Femur (tissue), 1 donor: Measurements from ENCODE around the gene RAB22A.
"Not testable (repeated sequence)": the region's sequence is repeated elsewhere in the genome, so short reads cannot be mapped to it uniquely, and the experiment has no call there.

Source experiments
- DNase-seq: peaks from one replicate; pipeline ENCODE4 v3.0.0-alpha.2; 2017

Gene RAB22A

GRCh38 chr20:58389968-58390658, 80.6 kb downstream of the RAB22A start:
- DNase-seq = no peak

- no peak for DNase-seq
Observed at GRCh38 chr20:58390659-58391035, 81.1 kb downstream of the RAB22A start.

- no peak for DNase-seq
Observed at GRCh38 chr20:58392286-58392685, 82.8 kb downstream of the RAB22A start.

GRCh38 chr20:58393299-58393698, 83.8 kb downstream of the RAB22A start:
- DNase-seq = no peak

- DNase-seq = no peak
Observed at GRCh38 chr20:58394801-58395200, 85.3 kb downstream of the RAB22A start.

GRCh38 chr20:58395604-58396003, 86.1 kb downstream of the RAB22A start:
- no peak for DNase-seq

- DNase-seq = no peak
Observed at GRCh38 chr20:58397429-58397828, 87.9 kb downstream of the RAB22A start.

- no peak for DNase-seq
Observed at GRCh38 chr20:58398254-58398653, 88.7 kb downstream of the RAB22A start.

GRCh38 chr20:58399926-58400325, 90.4 kb downstream of the RAB22A start:
- no peak for DNase-seq

- no peak for DNase-seq
Observed at GRCh38 chr20:58401162-58401561, 91.6 kb downstream of the RAB22A start.

GRCh38 chr20:58402305-58402704, 92.8 kb downstream of the RAB22A start:
- DNase-seq = no peak

GRCh38 chr20:58402827-58403226, 93.3 kb downstream of the RAB22A start:
- no peak for DNase-seq

GRCh38 chr20:58403272-58403671, 93.8 kb downstream of the RAB22A start:
- no peak for DNase-seq

GRCh38 chr20:58405504-58406291, 96.2 kb downstream of the RAB22A start:
- no peak for DNase-seq

GRCh38 chr20:58406422-58407001, 97.0 kb downstream of the RAB22A start:
- DNase-seq = no peak

GRCh38 chr20:58407201-58407873, 97.8 kb downstream of the RAB22A start:
- no peak for DNase-seq

- DNase-seq = no peak
Observed at GRCh38 chr20:58407966-58408557, 98.5 kb downstream of the RAB22A start.

- DNase-seq = no peak
Observed at GRCh38 chr20:58408603-58409246, 99.2 kb downstream of the RAB22A start.

- not testable (repeated sequence) for DNase-seq
Observed at GRCh38 chr20:58414216-58414615, 104.7 kb downstream of the RAB22A start.

GRCh38 chr20:58414786-58415185, 105.3 kb downstream of the RAB22A start:
- not testable (repeated sequence) for DNase-seq

- no peak for DNase-seq
Observed at GRCh38 chr20:58416057-58416456, 106.5 kb downstream of the RAB22A start.

GRCh38 chr20:58416835-58417234, 107.3 kb downstream of the RAB22A start:
- DNase-seq = no peak
